ENCODE data around the gene MYBBP1A. TPM values are rescaled to one million over a fixed set of nuclear protein-coding genes. Genes with fewer than 3 reads are reported as not detected.
"Not testable (repeated sequence)": the region's sequence is repeated elsewhere in the genome, so short reads cannot be mapped to it uniquely, and the experiment has no call there.

MYBBP1A gene
- total and polyA plus RNA-seq, 2 of the 13 experiments (the other 11 are each of a cell fraction or from before 2014, with no cell fraction given), result 18.6 to 54.8 TPM

GRCh38 chr17:4596636-4597380, 41.6 kb upstream of the MYBBP1A start:
- no peak for DNase-seq (ENCODE audit: low spot score)
- 90% methylated on average over 12 of the region's 36 CpGs for WGBS (ENCODE audit: low lambda C conversion rate)
- Histone ChIP-seq H4K20me1 (ENCODE audit: insufficient read depth, low read length) (no peaks in the 10 kb centered on the region), H3K4me1 (ENCODE audit: insufficient read depth, low read length) (peaks cover 33% of the 10 kb centered on the region), H3K27me3 (ENCODE audit: control insufficient read depth in 1 of 2, insufficient read depth in 2 of 2, low read length in 2 of 2) (peaks cover 0 to 2% of the 10 kb centered on the region in 2 experiments; a peak in 1 of 5 replicates), H3K36me3 (replicated peaks in 1 of 2; ENCODE audit: control insufficient read depth in 1 of 2, insufficient read depth in 2 of 2, low read length in 2 of 2) (no peaks in the 10 kb centered on the region), H3K9me3 (ENCODE audit: low read length) (no peaks in the 10 kb centered on the region), H3K4me3 (replicated peaks in 1 of 3; ENCODE audit: insufficient read depth in 1 of 3, low read depth in 2 of 3, low read length in 3 of 3) (no peak overlapping the region), H2AFZ (ENCODE audit: low read length) (no peak overlapping the region), H3K27ac (ENCODE audit: extremely low read length, insufficient read depth, low read length) (no peak overlapping the region), H3K79me2 (ENCODE audit: insufficient read depth, low read length) (no peaks in the 10 kb centered on the region), H3K9ac (ENCODE audit: insufficient read depth, low read depth, low read length) (no peak overlapping the region), H3K4me2 (ENCODE audit: low read depth, low read length) (no peak overlapping the region)
- intact Hi-C loops (cut with micrococcal nuclease; ENCODE audit: unreplicated experiment), result no loop called here
- CTCF ChIA-PET (ENCODE audit: low intra/inter-chr PET ratio, low total read pairs), result no interaction called here
- POLR2A ChIA-PET, result no interaction called here
- BruUV-seq (replicated peaks), result no TSS peak
- TF ChIP-seq CBX5 (CRISPR knock-in tag; IDR thresholded peaks at IDR 0.05; ENCODE audit: borderline replicate concordance) (no peak), CENPX (CRISPR knock-in tag; IDR thresholded peaks at IDR 0.05) (no peak)
- TF ChIP-seq, protein P1, sequence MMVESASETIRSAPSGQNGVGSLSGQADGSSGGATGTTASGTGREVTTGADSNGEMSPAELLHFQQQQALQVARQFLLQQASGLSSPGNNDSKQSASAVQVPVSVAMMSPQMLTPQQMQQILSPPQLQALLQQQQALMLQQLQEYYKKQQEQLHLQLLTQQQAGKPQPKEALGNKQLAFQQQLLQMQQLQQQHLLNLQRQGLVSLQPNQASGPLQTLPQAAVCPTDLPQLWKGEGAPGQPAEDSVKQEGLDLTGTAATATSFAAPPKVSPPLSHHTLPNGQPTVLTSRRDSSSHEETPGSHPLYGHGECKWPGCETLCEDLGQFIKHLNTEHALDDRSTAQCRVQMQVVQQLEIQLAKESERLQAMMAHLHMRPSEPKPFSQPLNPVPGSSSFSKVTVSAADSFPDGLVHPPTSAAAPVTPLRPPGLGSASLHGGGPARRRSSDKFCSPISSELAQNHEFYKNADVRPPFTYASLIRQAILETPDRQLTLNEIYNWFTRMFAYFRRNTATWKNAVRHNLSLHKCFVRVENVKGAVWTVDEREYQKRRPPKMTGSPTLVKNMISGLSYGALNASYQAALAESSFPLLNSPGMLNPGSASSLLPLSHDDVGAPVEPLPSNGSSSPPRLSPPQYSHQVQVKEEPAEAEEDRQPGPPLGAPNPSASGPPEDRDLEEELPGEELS (CRISPR knock-in tag; IDR thresholded peaks at IDR 0.05), result no peak
- in situ Hi-C loops (cut with HindIII; ENCODE audit: extremely low pct_ligation_motif_present, low pct_unique_long_range_greater_than_20kb), result no loop called here
- no peak for FAIRE-seq
- no peak for ATAC-seq

- ATAC-seq; DNase-seq (ENCODE audit: low spot score); BruUV-seq (replicated peaks); H3K27ac ChIP-seq (ENCODE audit: extremely low read length, insufficient read depth, low read length); in situ Hi-C loops (cut with HindIII; ENCODE audit: extremely low pct_ligation_motif_present, low pct_unique_long_range_greater_than_20kb); H3K4me2 ChIP-seq (ENCODE audit: low read depth, low read length); POLR2A ChIA-PET; FAIRE-seq; intact Hi-C loops (cut with micrococcal nuclease; ENCODE audit: unreplicated experiment); H4K20me1 ChIP-seq (ENCODE audit: insufficient read depth, low read length); H3K27me3 ChIP-seq (ENCODE audit: control insufficient read depth in 1 of 2, insufficient read depth in 2 of 2, low read length in 2 of 2); CTCF ChIA-PET (ENCODE audit: low intra/inter-chr PET ratio, low total read pairs); H3K36me3 ChIP-seq (replicated peaks in 1 of 2; ENCODE audit: control insufficient read depth in 1 of 2, insufficient read depth in 2 of 2, low read length in 2 of 2); H3K9ac ChIP-seq (ENCODE audit: insufficient read depth, low read depth, low read length); H2AFZ ChIP-seq (ENCODE audit: low read length); H3K79me2 ChIP-seq (ENCODE audit: insufficient read depth, low read length); H3K9me3 ChIP-seq (ENCODE audit: low read length); H3K4me3 ChIP-seq (replicated peaks in 1 of 3; ENCODE audit: insufficient read depth in 1 of 3, low read depth in 2 of 3, low read length in 3 of 3): not testable (repeated sequence)
- 67% methylated on average over 10 of the region's 23 CpGs for WGBS (ENCODE audit: low lambda C conversion rate)
- H3K4me1 ChIP-seq (ENCODE audit: insufficient read depth, low read length), result peaks cover 29% of the 10 kb centered on the region
Observed at GRCh38 chr17:4595685-4596342, 40.6 kb upstream of the MYBBP1A start.
